ENCODE data around the gene PALB2.
A peak's percentile ranks its signal among the peaks of the same experiment; 100 is the strongest.

PALB2 gene

GRCh38 chr16:23563186-23563585 is 77.9 kb downstream of the PALB2 start:
- no peak for DNase-seq (ENCODE audit: low read depth in 2 of 2)
- H3K4me3 ChIP-seq (replicated peaks in 1 of 2; ENCODE audit: low read depth in 2 of 2, low read length in 2 of 2): no peak overlapping the region
- TF ChIP-seq, protein P1, sequence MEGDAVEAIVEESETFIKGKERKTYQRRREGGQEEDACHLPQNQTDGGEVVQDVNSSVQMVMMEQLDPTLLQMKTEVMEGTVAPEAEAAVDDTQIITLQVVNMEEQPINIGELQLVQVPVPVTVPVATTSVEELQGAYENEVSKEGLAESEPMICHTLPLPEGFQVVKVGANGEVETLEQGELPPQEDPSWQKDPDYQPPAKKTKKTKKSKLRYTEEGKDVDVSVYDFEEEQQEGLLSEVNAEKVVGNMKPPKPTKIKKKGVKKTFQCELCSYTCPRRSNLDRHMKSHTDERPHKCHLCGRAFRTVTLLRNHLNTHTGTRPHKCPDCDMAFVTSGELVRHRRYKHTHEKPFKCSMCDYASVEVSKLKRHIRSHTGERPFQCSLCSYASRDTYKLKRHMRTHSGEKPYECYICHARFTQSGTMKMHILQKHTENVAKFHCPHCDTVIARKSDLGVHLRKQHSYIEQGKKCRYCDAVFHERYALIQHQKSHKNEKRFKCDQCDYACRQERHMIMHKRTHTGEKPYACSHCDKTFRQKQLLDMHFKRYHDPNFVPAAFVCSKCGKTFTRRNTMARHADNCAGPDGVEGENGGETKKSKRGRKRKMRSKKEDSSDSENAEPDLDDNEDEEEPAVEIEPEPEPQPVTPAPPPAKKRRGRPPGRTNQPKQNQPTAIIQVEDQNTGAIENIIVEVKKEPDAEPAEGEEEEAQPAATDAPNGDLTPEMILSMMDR (IDR thresholded peaks at IDR 0.05; ENCODE audit: low read depth, low read length): no peak

DNA sequence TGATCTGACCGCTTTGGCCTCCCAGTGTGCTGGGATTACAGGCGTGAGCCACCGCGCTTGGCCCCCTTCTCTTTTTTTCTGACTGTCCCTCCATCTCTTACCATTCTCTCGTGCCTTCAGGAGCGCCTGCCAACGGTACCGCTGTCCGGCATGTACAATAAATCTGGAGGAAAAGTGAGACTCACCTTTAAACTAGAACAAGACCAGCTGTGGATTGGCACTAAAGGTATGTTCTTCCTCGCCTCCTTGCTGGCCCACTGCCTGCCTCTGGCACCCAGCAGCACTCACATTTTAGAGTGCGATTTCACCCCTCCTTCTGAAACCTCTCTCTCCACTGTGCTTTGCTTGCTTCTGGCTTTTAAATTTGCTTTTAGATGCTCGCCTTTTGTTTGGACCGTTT is 78.6 kb downstream of the PALB2 start:
- DNase-seq (ENCODE audit: low read depth in 2 of 2): no peak
- no peak overlapping the region for H3K4me3 ChIP-seq (replicated peaks in 1 of 2; ENCODE audit: low read depth in 2 of 2, low read length in 2 of 2)
- TF ChIP-seq, protein P1 (IDR thresholded peaks at IDR 0.05; ENCODE audit: low read depth, low read length): no peak

DNA sequence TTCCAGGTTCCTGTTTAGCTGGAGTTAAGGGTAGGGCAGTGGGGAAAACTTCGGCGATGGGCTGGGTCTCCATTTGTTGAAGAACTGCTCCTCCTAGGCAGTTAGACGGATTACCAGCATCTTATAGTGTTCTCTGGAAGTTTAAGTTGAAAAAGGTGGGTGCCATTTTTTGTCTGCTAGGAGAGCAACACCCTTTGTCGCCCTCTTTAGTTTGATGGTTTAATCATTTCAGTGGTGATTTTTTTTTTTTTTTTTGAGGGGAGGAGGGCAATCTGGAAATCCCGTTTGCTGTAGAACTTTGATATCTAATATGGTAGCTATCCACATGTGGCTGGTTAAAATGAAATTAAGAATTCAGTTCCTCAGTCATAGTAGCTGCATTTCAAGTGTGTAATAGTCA is 79.5 kb downstream of the PALB2 start:
- no peak overlapping the region for H3K4me3 ChIP-seq (replicated peaks in 1 of 2; ENCODE audit: low read depth in 2 of 2, low read length in 2 of 2)
- TF ChIP-seq, protein P1 (IDR thresholded peaks at IDR 0.05; ENCODE audit: low read depth, low read length): no peak
- DNase-seq (ENCODE audit: low read depth in 2 of 2): no peak

DNA sequence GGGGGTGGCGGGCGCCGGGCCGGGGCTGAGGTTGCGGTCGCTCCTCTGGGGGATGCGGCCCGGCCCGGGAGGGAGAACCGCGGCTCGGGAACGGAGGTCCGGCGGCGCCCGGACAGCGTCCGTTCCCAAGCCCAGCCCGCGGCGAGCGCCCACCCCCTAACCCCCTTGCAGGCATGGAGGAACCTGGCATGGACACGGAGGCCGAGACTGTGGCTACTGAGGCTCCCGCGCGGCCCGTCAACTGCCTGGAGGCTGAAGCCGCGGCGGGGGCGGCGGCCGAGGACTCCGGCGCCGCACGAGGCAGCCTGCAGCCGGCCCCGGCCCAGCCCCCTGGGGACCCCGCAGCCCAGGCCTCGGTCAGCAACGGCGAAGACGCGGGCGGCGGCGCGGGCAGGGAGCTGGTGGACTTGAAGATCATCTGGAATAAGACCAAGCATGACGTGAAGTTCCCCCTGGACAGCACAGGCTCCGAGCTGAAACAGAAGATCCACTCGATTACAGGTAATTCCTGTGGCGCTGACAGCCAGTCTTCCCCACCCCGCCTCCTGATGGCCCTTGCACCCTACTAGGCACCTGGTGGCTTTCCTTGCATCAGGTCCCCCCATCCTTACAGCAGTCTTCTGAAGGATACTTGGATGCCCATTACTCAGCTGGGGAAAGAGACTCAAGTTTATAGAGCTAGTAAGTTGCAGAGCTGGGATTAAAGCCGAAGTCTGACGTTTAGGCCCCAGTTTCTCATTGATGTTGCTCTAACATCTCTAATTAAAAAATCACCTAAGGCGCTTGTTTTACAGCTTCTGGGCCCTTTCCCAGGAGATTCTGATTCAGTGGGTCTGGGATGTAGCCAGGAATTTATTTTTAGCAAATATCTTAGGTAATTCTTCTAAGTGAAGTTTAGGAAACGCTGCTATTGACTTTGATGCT is 83.1 kb downstream of the PALB2 start:
- peak; percentile 42 to 49 for DNase-seq (ENCODE audit: low read depth in 2 of 2)
- TF ChIP-seq, protein P1 (IDR thresholded peaks at IDR 0.05; ENCODE audit: low read depth, low read length): no peak
- peak overlapping the region; percentile 85 for H3K4me3 ChIP-seq (replicated peaks in 1 of 2; ENCODE audit: low read depth in 2 of 2, low read length in 2 of 2)

DNA sequence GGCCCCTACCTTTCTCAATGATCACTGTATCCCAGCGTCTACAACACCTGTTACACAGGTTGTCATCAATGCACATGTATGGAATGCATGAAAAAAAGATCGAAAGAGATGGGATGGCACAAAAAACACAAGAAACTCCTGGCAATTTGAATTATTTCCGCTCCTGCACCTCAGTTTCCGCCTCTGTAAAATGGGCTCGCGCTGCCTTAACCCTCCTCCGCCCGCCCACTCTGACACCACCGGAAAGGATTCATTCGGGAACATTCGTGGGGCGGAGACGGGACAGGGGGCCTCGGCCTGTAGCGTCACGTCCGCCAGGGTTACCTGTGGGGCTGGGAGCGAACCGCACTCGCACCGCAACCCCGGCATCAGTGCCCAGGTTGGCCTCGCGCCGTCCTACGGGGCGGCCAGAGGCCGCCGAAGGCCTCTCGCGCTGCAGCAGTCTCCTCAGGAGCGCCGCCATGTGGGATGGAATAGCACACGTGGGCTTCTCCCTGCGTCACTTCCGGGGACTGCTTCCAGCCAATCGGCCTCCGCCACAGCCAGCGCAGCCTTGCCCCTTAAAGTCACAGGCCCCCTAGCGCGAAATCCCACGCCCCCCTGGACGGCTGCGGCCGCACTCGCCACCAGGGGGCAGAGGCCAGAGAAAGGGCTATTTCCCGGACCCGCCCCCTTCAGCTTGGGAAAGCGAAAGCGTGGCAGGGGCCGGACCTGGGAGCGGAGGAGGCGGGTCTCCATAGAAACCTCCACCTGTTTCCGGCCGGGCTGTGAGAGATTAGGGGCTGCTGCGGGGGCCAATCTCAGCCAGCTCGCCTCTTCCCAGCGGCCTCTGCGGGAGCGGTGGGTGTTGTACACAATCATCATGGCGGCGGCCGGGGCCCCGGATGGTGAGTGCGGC is 84.0 kb downstream of the PALB2 start, which contains the start of the genes EARS2 and UBFD1:
Gene EARS2, minus strand, starts transcription at position 470 of the 898 bp plus-strand sequence. Its CDS starts 7 bp downstream, at position 463.
Gene UBFD1, plus strand, starts transcription at position 847 of the 898 bp plus-strand sequence. Its CDS starts 16 bp downstream, at position 863.
- DNase-seq (ENCODE audit: low read depth in 2 of 2): peak; percentile 99
- TF ChIP-seq, protein P1 (IDR thresholded peaks at IDR 0.05; ENCODE audit: low read depth, low read length): peak; percentile 95
- peak within 1 kb of the TSS; percentile 85 for H3K4me3 ChIP-seq (replicated peaks in 1 of 2; ENCODE audit: low read depth in 2 of 2, low read length in 2 of 2)

GRCh38 chr16:23554536-23554935 is 86.6 kb downstream of the PALB2 start:
- no peak for DNase-seq (ENCODE audit: low read depth in 2 of 2)
- H3K4me3 ChIP-seq (replicated peaks in 1 of 2; ENCODE audit: low read depth in 2 of 2, low read length in 2 of 2): no peak overlapping the region
- TF ChIP-seq, protein P1 (IDR thresholded peaks at IDR 0.05; ENCODE audit: low read depth, low read length): no peak

Data from cardiac fibroblast (primary cell).